Panc1 (cell line): ENCODE results near the gene INPP5F.

Source experiments
- CTCF ChIP-seq: fragments of 450-650 bp; IDR thresholded peaks from 2 replicates; pipeline ENCODE4 v1.5.1; 2017; ENCODE audit warnings: mild to moderate bottlenecking
- POLR2AphosphoS5 ChIP-seq: IDR thresholded peaks from 2 replicates; pipeline ENCODE4 v1.6.1; 2012; ENCODE audit warnings: mild to moderate bottlenecking, low read depth, low read length, moderate library complexity
- SIN3A ChIP-seq: IDR thresholded peaks from 2 replicates; pipeline ENCODE4 v1.6.1; 2012; ENCODE audit warnings: low read depth, mild to moderate bottlenecking, low read length, moderate library complexity, borderline replicate concordance; ENCODE audit not compliant: insufficient read depth

GRCh38 chr10:119705434-119705831, 20.4 kb upstream of the INPP5F start:
- TF ChIP-seq CTCF (no peak), SIN3A (no peak), POLR2AphosphoS5 (no peak)
